GM23248 (cell line): ENCODE measurements around the gene S100A1.

ENCODE experiments used
- EZH2 ChIP-seq: fragments of 200-600 bp; sonication (generic); IDR thresholded peaks from 2 replicates; pipeline ENCODE4 v1.6.1; 2018; ENCODE audit warnings: antibody characterized with exemption, mild to moderate bottlenecking; ENCODE audit not compliant: insufficient read depth, poor library complexity, severe bottlenecking
- EZH2phosphoT487 ChIP-seq: fragments of 200-600 bp; sonication (generic); IDR thresholded peaks from 2 replicates; pipeline ENCODE4 v1.6.1; 2018; ENCODE audit warnings: antibody characterized with exemption, moderate library complexity, mild to moderate bottlenecking, low read depth; ENCODE audit not compliant: insufficient read depth

DNA sequence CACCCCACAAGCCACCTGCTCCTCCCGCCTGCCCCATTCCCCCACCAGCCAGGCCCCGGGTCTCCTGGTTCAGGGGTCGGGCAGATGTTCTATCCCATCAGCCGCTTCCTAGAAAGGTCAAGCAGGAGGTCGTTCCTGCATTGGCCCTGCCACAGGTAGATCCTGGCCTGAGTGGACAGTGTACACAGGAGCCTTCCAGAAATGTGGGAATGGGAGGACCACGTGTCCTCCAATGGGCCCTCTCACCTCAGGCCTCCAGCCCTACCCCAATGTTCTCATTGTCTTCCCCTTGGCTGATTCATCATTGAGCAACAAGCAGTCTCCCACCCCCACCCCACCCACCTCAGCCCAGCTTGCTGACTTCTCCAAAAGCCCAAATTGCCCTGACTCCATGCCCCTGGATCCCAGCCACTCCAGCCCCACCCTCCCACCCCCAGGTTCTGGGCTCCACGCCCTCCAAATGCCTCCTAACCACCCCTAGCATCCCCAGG is 17.4 kb upstream of the S100A1 start:
- TF ChIP-seq EZH2 (no peak), EZH2phosphoT487 (no peak)
